ACHN (cell line): ENCODE data around the gene CAMK1G.
A peak's percentile ranks its signal among the peaks of the same experiment; 100 is the strongest.

Source experiments
- DNase-seq: peaks from one replicate; pipeline ENCODE4 v3.0.0-alpha.2; 2015
- in situ Hi-C: cut with HindIII; loops from 2 replicates; pipeline ENCODE4 v1.10.0; 2017; ENCODE audit warnings: low sequenced_read_pairs, low pct_ligation_motif_present, low pct_unique_long_range_greater_than_20kb

Gene CAMK1G

GRCh38 chr1:209560952-209561351 lies 22.6 kb upstream of the CAMK1G start:
- in situ Hi-C loops: no loop called here
- no peak for DNase-seq

- no peak for DNase-seq
- in situ Hi-C loops: no loop called here
These were observed 22.0 kb upstream of the CAMK1G start for GRCh38 chr1:209561532-209561931.

GRCh38 chr1:209564849-209565248 lies 18.7 kb upstream of the CAMK1G start:
- DNase-seq: no peak
- in situ Hi-C loops: no loop called here

GRCh38 chr1:209565759-209566678 lies 17.5 kb upstream of the CAMK1G start:
- in situ Hi-C loops: no loop called here
- DNase-seq: peak; percentile 86

- in situ Hi-C loops: no loop called here
- no peak for DNase-seq
These were observed 15.8 kb upstream of the CAMK1G start for GRCh38 chr1:209567698-209568175.

GRCh38 chr1:209569455-209570207 lies 13.9 kb upstream of the CAMK1G start:
- DNase-seq: peak; percentile 78
- in situ Hi-C loops: no loop called here

GRCh38 chr1:209570743-209571142 lies 12.8 kb upstream of the CAMK1G start:
- in situ Hi-C loops: no loop called here
- no peak for DNase-seq

GRCh38 chr1:209576392-209577197 lies 6.9 kb upstream of the CAMK1G start:
- in situ Hi-C loops: loop anchor here (25.0 kb wide), 1 partner anchor 111 kb away; the partner anchor contains the start of gene G0S2

GRCh38 chr1:209577346-209577745 lies 6.2 kb upstream of the CAMK1G start:
- in situ Hi-C loops: loop anchor here (25.0 kb wide), 1 partner anchor 110 kb away; the partner anchor contains the start of gene G0S2
- DNase-seq: no peak

More at GRCh38 chr1:209576392-209577197, 6.9 kb upstream of the CAMK1G start:
- peak; percentile 77 for DNase-seq

- no peak for DNase-seq
- in situ Hi-C loops: loop anchor here (25.0 kb wide), 1 partner anchor 107 kb away; the partner anchor contains the start of gene G0S2
These were observed 2.9 kb upstream of the CAMK1G start for GRCh38 chr1:209580577-209580976.

GRCh38 chr1:209584231-209584672 lies 738 bp downstream of the CAMK1G start:
- in situ Hi-C loops: loop anchor here (25.0 kb wide), 1 partner anchor 103 kb away; the partner anchor contains the start of gene G0S2
- no peak for DNase-seq

GRCh38 chr1:209585197-209585596 lies 1.7 kb downstream of the CAMK1G start:
- in situ Hi-C loops: loop anchor here (25.0 kb wide), 1 partner anchor 102 kb away; the partner anchor contains the start of gene G0S2

GRCh38 chr1:209585672-209586071 lies 2.2 kb downstream of the CAMK1G start:
- DNase-seq: no peak
- in situ Hi-C loops: loop anchor here (25.0 kb wide), 1 partner anchor 102 kb away; the partner anchor contains the start of gene G0S2

More at GRCh38 chr1:209585197-209585596, 1.7 kb downstream of the CAMK1G start:
- no peak for DNase-seq

- in situ Hi-C loops: loop anchor here (25.0 kb wide), 1 partner anchor 101 kb away; the partner anchor contains the start of gene G0S2
- DNase-seq: no peak
These were observed 2.8 kb downstream of the CAMK1G start for GRCh38 chr1:209586221-209586740.

- in situ Hi-C loops: loop anchor here (25.0 kb wide), 1 partner anchor 100 kb away; the partner anchor contains the start of gene G0S2
- DNase-seq: no peak
These were observed 4.3 kb downstream of the CAMK1G start for GRCh38 chr1:209587789-209588188.

- DNase-seq: no peak
- in situ Hi-C loops: loop anchor here (25.0 kb wide), 1 partner anchor 98 kb away; the partner anchor contains the start of gene G0S2
These were observed 5.9 kb downstream of the CAMK1G start for GRCh38 chr1:209589440-209589839.

- in situ Hi-C loops: loop anchor here (25.0 kb wide), 1 partner anchor 97 kb away; the partner anchor contains the start of gene G0S2
- DNase-seq: no peak
These were observed 6.3 kb downstream of the CAMK1G start for GRCh38 chr1:209589863-209590262.
